SK-N-SH treated with all-trans-retinoic acid at 6 μM for 48 hours (cell line): ENCODE measurements around the gene KIAA1671.
"Not testable (repeated sequence)": the region's sequence is repeated elsewhere in the genome, so short reads cannot be mapped to it uniquely, and the experiment has no call there.

Experiments used
- ATAC-seq: fragments of 200-7000 bp; cut with Tn5 transposase; 3 replicates; pipeline ENCODE4 v1.9.1; 2020; ENCODE audit warnings: mild to moderate bottlenecking, moderate library complexity
- ARNTL ChIP-seq: fragments of 450-650 bp; formaldehyde crosslinking; IDR thresholded peaks from 2 replicates; pipeline ENCODE4 v1.5.0; 2020; ENCODE audit warnings: low read depth, mild to moderate bottlenecking, moderate library complexity, borderline replicate concordance
- BACH2 ChIP-seq: fragments of 250-450 bp; sonication (Bioruptor Pico); IDR thresholded peaks from 2 replicates; pipeline ENCODE4 v1.9.0; 2021; ENCODE audit warnings: mild to moderate bottlenecking, borderline replicate concordance
- ESRRG ChIP-seq: fragments of 250-450 bp; sonication (Bioruptor Pico); IDR thresholded peaks from 2 replicates; pipeline ENCODE4 v1.6.1; 2021; ENCODE audit warnings: mild to moderate bottlenecking
- GLIS3 ChIP-seq: fragments of 250-450 bp; sonication (Bioruptor Pico); IDR thresholded peaks from 2 replicates; pipeline ENCODE4 v1.5.0; 2020; ENCODE audit warnings: mild to moderate bottlenecking, moderate library complexity
- ISL1 ChIP-seq: fragments of 250-450 bp; sonication (Bioruptor Pico); IDR thresholded peaks from 2 replicates; pipeline ENCODE4 v2.1.2; 2022; ENCODE audit warnings: mild to moderate bottlenecking, moderate library complexity
- OSR1 ChIP-seq: fragments of 250-450 bp; sonication (Bioruptor Pico); IDR thresholded peaks from 2 replicates; pipeline ENCODE4 v1.8.0; 2022; ENCODE audit warnings: moderate library complexity, mild to moderate bottlenecking, inconsistent platforms
- PPARA ChIP-seq: fragments of 250-450 bp; sonication (Bioruptor Pico); IDR thresholded peaks from 2 replicates; pipeline ENCODE4 v1.5.0; 2020; ENCODE audit warnings: mild to moderate bottlenecking, borderline replicate concordance
- RARB ChIP-seq: fragments of 250-450 bp; sonication (Bioruptor Pico); IDR thresholded peaks from 2 replicates; pipeline ENCODE4 v1.8.0; 2021; ENCODE audit warnings: mild to moderate bottlenecking, moderate library complexity
- TCF4 ChIP-seq: fragments of 250-450 bp; sonication (Bioruptor Pico); IDR thresholded peaks from 2 replicates; pipeline ENCODE4 v1.8.0; 2021; ENCODE audit warnings: mild to moderate bottlenecking, moderate library complexity, borderline replicate concordance
- TOX ChIP-seq: fragments of 250-450 bp; sonication (Bioruptor Pico); IDR thresholded peaks from 2 replicates; pipeline ENCODE4 v1.8.0; 2021; ENCODE audit warnings: mild to moderate bottlenecking, moderate library complexity, borderline replicate concordance
- ZC3H10 ChIP-seq: fragments of 250-450 bp; sonication (Bioruptor Pico); IDR thresholded peaks from 2 replicates; pipeline ENCODE4 v1.5.1; 2021; ENCODE audit warnings: mild to moderate bottlenecking, moderate library complexity
- ZFP3 ChIP-seq: fragments of 250-450 bp; sonication (Bioruptor Pico); IDR thresholded peaks from 2 replicates; pipeline ENCODE4 v1.5.0; 2020; ENCODE audit warnings: mild to moderate bottlenecking, moderate library complexity
- ZNF565 ChIP-seq: fragments of 450-650 bp; formaldehyde crosslinking; conservative IDR thresholded peaks from 2 replicates; pipeline ENCODE4 v1.5.0; 2020; ENCODE audit warnings: low read depth, mild to moderate bottlenecking, moderate library complexity
- ZNF70 ChIP-seq: fragments of 450-650 bp; formaldehyde crosslinking; IDR thresholded peaks from 2 replicates; pipeline ENCODE4 v1.5.0; 2020; ENCODE audit warnings: mild to moderate bottlenecking, moderate library complexity
- ZNF8 ChIP-seq: fragments of 450-650 bp; formaldehyde crosslinking; IDR thresholded peaks from 2 replicates; pipeline ENCODE4 v1.5.0; 2020; ENCODE audit warnings: mild to moderate bottlenecking, moderate library complexity
- TF ChIP-seq, protein P1 (sequence below): fragments of 250-450 bp; sonication (Bioruptor Pico); IDR thresholded peaks from 2 replicates; pipeline ENCODE4 v1.5.0; 2020; ENCODE audit warnings: mild to moderate bottlenecking, moderate library complexity
- TF ChIP-seq, protein P2 (sequence below): fragments of 250-450 bp; sonication (Bioruptor Pico); IDR thresholded peaks from 2 replicates; pipeline ENCODE4 v1.5.1; 2021; ENCODE audit warnings: mild to moderate bottlenecking, moderate library complexity
- TF ChIP-seq, protein P3 (sequence below): fragments of 250-450 bp; sonication (Bioruptor Pico); IDR thresholded peaks from 2 replicates; pipeline ENCODE4 v1.8.0; 2021; ENCODE audit warnings: low read depth, mild to moderate bottlenecking, moderate library complexity, borderline replicate concordance
- TF ChIP-seq, protein P4 (sequence below): fragments of 250-450 bp; sonication (Bioruptor Pico); IDR thresholded peaks from 2 replicates; pipeline ENCODE4 v1.5.1; 2020; ENCODE audit warnings: low read depth, mild to moderate bottlenecking, moderate library complexity

The KIAA1671 gene

DNA sequence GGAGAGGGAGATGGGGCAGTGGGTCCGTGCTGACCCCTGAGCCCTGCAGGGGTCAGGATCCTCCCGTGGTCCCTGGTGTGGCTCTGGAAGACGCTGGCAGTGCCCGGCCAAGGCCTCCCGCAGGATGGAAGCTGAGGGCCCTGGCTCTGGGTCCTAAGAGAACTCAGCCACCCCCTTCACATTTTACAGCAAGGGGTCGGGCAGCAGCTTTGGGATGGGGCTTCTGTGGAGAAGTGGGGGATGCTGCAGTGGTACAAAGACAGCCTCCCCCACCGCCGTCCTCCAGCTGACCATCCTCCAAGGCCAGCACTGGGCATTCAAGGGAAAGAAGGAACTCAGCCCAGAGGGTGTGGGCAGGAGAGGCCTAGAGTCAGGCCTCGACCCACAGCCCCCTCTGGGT is 225.4 kb downstream of the KIAA1671 start (continued):
- TF ChIP-seq, protein P1, sequence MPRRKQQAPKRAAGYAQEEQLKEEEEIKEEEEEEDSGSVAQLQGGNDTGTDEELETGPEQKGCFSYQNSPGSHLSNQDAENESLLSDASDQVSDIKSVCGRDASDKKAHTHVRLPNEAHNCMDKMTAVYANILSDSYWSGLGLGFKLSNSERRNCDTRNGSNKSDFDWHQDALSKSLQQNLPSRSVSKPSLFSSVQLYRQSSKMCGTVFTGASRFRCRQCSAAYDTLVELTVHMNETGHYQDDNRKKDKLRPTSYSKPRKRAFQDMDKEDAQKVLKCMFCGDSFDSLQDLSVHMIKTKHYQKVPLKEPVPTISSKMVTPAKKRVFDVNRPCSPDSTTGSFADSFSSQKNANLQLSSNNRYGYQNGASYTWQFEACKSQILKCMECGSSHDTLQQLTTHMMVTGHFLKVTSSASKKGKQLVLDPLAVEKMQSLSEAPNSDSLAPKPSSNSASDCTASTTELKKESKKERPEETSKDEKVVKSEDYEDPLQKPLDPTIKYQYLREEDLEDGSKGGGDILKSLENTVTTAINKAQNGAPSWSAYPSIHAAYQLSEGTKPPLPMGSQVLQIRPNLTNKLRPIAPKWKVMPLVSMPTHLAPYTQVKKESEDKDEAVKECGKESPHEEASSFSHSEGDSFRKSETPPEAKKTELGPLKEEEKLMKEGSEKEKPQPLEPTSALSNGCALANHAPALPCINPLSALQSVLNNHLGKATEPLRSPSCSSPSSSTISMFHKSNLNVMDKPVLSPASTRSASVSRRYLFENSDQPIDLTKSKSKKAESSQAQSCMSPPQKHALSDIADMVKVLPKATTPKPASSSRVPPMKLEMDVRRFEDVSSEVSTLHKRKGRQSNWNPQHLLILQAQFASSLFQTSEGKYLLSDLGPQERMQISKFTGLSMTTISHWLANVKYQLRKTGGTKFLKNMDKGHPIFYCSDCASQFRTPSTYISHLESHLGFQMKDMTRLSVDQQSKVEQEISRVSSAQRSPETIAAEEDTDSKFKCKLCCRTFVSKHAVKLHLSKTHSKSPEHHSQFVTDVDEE (CRISPR knock-in tag) = no peak
- TF ChIP-seq ZFP3 (CRISPR knock-in tag) (no peak), RARB (no peak), TOX (no peak)

DNA sequence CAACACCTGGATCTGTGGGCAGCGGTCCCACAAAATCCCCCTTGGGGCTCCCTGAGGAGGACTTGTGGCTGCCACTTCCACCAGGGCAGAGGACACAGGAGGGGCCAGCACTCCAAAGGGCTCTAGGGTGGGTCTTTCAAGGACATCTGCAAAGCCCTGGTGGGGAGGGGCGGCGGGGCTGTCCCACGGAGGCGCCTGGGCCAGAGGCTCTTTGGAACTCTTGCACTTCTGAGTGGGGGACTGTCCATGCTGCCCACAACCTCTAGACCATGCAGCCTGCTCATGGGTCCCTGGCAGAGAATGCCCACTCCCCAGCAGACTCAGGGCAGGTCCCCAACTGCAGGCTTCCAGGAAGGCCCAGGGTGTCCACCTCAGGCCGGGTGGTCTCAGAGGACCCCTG is 225.8 kb downstream of the KIAA1671 start:
- ATAC-seq = not testable (repeated sequence)

DNA sequence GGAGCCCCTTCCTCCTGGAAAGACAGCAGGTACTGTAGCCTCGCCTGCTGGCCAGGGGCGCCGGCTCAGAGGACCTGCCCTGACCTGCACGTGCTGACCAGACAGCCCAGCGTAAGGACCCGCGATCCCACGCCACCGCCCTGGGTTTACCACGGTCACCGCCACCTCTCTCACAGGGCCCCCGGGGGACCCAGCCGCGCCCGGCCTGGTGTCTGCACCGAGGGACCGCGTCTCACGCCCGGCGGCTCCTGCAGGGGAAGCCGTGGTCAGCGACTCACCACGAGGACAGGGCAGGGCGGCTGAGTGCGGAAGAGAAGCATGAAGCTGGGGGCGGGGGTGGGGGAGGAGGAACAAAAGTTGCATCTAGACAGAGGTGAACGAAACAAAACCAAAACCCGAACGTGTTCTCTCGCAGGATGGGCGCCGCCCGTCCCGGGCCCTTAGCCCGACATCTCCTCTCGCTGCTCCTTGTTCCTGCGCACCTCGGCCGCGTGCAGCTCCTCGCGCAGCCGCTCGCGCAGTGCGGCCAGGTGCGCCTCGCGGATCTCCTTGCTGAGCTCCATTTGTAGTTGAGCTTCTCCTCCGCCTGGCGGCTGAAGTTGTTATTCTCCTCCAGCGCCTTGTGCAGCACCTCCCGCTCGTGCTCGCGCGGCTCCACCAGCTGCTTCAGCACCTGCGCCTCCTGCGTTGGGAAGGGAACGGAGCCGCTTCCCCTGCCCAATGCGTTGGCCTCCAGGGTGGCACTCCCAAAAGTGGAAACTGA is 226.5 kb downstream of the KIAA1671 start:
- not testable (repeated sequence) for ATAC-seq

DNA sequence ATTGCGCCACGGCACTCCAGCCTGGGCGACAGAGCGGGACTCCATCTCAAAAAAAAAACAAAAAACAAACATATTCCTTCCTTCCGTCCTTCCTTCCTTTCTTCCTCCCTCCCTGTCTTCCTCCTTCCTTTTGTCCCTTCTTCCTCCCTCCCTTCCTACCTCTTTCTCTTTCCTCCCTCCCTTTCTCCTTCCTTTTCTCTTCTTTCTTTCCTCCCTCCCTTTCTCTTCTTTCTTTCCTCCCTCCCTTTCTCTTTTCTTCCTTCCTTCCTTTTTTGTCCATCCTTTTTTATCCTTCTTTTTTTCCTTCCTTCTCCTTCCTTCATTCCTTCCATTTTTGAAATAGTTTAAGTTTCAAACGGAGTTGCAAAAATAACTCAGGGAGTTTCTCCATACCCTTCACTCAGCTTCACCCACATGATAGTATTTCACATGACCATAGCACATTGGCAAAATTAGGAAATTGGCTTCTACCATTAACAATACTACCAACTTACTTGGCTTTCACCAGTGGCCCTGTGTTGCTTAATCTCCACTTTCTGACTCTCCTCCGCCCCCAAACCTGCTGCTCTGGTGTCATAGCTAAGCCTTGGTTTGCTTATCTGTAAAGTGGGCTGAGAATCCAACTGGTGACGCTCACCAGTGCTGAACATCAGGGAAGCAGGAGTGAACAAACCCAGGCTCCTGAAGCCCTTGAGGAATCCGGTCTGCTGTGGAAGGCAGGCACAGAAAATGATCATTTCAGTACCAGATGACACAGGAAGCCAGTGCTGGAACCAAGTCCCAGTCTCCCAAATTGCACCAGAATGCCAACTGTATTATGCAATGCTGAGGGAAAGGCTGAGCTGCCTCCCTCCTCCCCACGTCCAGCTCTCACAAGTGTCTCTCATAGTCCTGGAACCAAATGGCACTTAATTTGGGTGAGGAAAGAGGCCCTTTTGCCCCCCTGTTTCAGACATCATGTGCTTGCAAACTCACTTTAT is 229.9 kb downstream of the KIAA1671 start:
- TF ChIP-seq TCF4 = no peak
- no peak for TF ChIP-seq PPARA
- TF ChIP-seq RARB = no peak
- TF ChIP-seq, protein P2, sequence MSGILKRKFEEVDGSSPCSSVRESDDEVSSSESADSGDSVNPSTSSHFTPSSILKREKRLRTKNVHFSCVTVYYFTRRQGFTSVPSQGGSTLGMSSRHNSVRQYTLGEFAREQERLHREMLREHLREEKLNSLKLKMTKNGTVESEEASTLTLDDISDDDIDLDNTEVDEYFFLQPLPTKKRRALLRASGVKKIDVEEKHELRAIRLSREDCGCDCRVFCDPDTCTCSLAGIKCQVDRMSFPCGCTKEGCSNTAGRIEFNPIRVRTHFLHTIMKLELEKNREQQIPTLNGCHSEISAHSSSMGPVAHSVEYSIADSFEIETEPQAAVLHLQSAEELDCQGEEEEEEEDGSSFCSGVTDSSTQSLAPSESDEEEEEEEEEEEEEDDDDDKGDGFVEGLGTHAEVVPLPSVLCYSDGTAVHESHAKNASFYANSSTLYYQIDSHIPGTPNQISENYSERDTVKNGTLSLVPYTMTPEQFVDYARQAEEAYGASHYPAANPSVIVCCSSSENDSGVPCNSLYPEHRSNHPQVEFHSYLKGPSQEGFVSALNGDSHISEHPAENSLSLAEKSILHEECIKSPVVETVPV (CRISPR knock-in tag) = no peak
- TF ChIP-seq ARNTL (CRISPR knock-in tag) = no peak
- TF ChIP-seq GLIS3 (CRISPR knock-in tag) = no peak
- TF ChIP-seq ZNF70 (CRISPR knock-in tag) = no peak
- TF ChIP-seq ESRRG (CRISPR knock-in tag) = no peak
- TF ChIP-seq, protein P3, sequence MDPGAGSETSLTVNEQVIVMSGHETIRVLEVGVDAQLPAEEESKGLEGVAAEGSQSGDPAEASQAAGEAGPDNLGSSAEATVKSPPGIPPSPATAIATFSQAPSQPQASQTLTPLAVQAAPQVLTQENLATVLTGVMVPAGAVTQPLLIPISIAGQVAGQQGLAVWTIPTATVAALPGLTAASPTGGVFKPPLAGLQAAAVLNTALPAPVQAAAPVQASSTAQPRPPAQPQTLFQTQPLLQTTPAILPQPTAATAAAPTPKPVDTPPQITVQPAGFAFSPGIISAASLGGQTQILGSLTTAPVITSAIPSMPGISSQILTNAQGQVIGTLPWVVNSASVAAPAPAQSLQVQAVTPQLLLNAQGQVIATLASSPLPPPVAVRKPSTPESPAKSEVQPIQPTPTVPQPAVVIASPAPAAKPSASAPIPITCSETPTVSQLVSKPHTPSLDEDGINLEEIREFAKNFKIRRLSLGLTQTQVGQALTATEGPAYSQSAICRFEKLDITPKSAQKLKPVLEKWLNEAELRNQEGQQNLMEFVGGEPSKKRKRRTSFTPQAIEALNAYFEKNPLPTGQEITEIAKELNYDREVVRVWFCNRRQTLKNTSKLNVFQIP (CRISPR knock-in tag) = no peak
- TF ChIP-seq ZNF565 (CRISPR knock-in tag) = no peak
- TF ChIP-seq ZC3H10 (CRISPR knock-in tag) = no peak
- TF ChIP-seq ISL1 (CRISPR knock-in tag) = no peak
- TF ChIP-seq BACH2 (CRISPR knock-in tag) = no peak
- TF ChIP-seq ZFP3 (CRISPR knock-in tag) = no peak
- no peak for TF ChIP-seq TOX
- no peak for TF ChIP-seq OSR1
- TF ChIP-seq, protein P1 (CRISPR knock-in tag) = no peak
- TF ChIP-seq, protein P4, sequence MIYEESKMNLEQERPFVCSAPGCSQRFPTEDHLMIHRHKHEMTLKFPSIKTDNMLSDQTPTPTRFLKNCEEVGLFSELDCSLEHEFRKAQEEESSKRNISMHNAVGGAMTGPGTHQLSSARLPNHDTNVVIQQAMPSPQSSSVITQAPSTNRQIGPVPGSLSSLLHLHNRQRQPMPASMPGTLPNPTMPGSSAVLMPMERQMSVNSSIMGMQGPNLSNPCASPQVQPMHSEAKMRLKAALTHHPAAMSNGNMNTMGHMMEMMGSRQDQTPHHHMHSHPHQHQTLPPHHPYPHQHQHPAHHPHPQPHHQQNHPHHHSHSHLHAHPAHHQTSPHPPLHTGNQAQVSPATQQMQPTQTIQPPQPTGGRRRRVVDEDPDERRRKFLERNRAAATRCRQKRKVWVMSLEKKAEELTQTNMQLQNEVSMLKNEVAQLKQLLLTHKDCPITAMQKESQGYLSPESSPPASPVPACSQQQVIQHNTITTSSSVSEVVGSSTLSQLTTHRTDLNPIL (CRISPR knock-in tag) = no peak
- TF ChIP-seq ZNF8 (CRISPR knock-in tag) = no peak
- TF ChIP-seq, all 23 proteins: peak for 0
- ATAC-seq = no peak
